GM12892 (cell line): ENCODE data around the gene PLSCR4.

ENCODE experiments used
- POLR2A ChIP-seq: IDR thresholded peaks from 2 replicates; pipeline ENCODE4 v1.6.1; 2011; ENCODE audit warnings: low read depth, low read length, control low read depth
- POLR2AphosphoS5 ChIP-seq: IDR thresholded peaks from 2 replicates; pipeline ENCODE4 v1.6.1; 2011; ENCODE audit warnings: low read depth, low read length, control low read depth

- TF ChIP-seq POLR2A: no peak
- no peak for TF ChIP-seq POLR2AphosphoS5
These were observed 24.0 kb downstream of the PLSCR4 start for GRCh38 chr3:146226881-146227280.
